ENCODE results near the gene TOMM70. TPM values are rescaled to one million over a fixed set of nuclear protein-coding genes. Genes with fewer than 3 reads are reported as not detected.

TOMM70 gene
- polyA plus RNA-seq, 1 donor (not counting 4 experiments of a cell fraction or from before 2014, with no cell fraction given) = 40.8 TPM

GRCh38 chr3:100333970-100334487 is 66.9 kb downstream of the TOMM70 start:
- H3K4me2 ChIP-seq (ENCODE audit: control insufficient read depth, extremely low read depth, insufficient read depth, low read depth, low read length) = peak overlapping the region; percentile 98
- H3K4me1 ChIP-seq (ENCODE audit: control insufficient read depth, extremely low read depth, insufficient read depth, low read length) = peaks cover 13% of the 10 kb centered on the region
- TF ChIP-seq CTCF (optimal IDR thresholded peaks at IDR 0.05 in 1 of 3, IDR thresholded peaks at IDR 0.05 in 1 of 3, conservative IDR thresholded peaks at IDR 0.05 in 1 of 3; ENCODE audit: extremely low read depth in 1 of 3, insufficient read depth in 2 of 3, low read length in 3 of 3) (no peak), EZH2 (IDR thresholded peaks at IDR 0.05; ENCODE audit: low read length) (no peak)
- FAIRE-seq (peak; percentile 20), DNase-seq (ENCODE audit: low read depth, low spot score) (no peak)
- peaks cover 0 to 8% of the 10 kb centered on the region in 2 experiments for H3K36me3 ChIP-seq (ENCODE audit: control insufficient read depth in 2 of 2, extremely low read depth in 1 of 2, insufficient read depth in 2 of 2, low read length in 2 of 2)
- H3K27me3 ChIP-seq (ENCODE audit: control insufficient read depth, extremely low read depth, insufficient read depth, low read length) = no peaks in the 10 kb centered on the region
- H3K27ac ChIP-seq (ENCODE audit: control insufficient read depth, insufficient read depth, low read length) = peak overlapping the region; percentile 77
- peaks cover 23% of the 10 kb centered on the region for H3K79me2 ChIP-seq (ENCODE audit: control insufficient read depth, insufficient read depth, low read length)
- no peaks in the 10 kb centered on the region for H3K9me3 ChIP-seq (ENCODE audit: control insufficient read depth, low read depth, low read length)
- no peaks in the 10 kb centered on the region for H4K20me1 ChIP-seq (ENCODE audit: control insufficient read depth, extremely low read depth, insufficient read depth, low read length)
- H3K4me3 ChIP-seq (ENCODE audit: control insufficient read depth in 2 of 3, extremely low read depth in 1 of 3, insufficient read depth in 2 of 3, low read depth in 1 of 3, low read length in 3 of 3) = peak overlapping the region; percentile 70 to 93 (median 89)
- dilution Hi-C loops (cut with MboI; ENCODE audit: extremely low pct_ligation_motif_present, low sequenced_read_pairs) = no loop called here
- no peaks in the 10 kb centered on the region for H3K9me1 ChIP-seq (ENCODE audit: control insufficient read depth, extremely low read depth, insufficient read depth, low read length)
- H2AFZ ChIP-seq (ENCODE audit: control insufficient read depth, low read length) = peak overlapping the region; percentile 100
- H3K9ac ChIP-seq (ENCODE audit: control insufficient read depth, extremely low read depth, insufficient read depth, low read length) = peak overlapping the region; percentile 91

DNA sequence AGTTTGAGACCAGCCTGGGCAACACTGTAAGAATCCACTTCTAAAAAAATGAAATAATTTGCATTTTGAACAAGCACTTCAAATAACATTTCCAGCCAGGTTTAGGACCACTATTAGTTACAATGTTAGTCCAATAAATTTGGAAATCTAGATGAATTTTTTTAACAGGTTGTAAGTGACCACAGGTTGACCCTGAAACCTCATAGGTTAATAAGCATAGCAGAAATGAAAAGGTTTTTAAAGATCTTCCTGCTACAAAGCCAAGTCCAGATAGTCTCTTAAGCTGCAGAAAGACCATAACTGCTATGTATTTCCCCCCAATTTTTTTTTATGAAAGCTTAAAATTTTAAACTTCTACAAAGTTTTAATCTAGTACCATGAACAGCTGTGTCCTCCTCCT is 67.8 kb downstream of the TOMM70 start:
- no peaks in the 10 kb centered on the region for H4K20me1 ChIP-seq (ENCODE audit: control insufficient read depth, extremely low read depth, insufficient read depth, low read length)
- H2AFZ ChIP-seq (ENCODE audit: control insufficient read depth, low read length) = no peak overlapping the region
- H3K9ac ChIP-seq (ENCODE audit: control insufficient read depth, extremely low read depth, insufficient read depth, low read length) = no peak overlapping the region
- no peaks in the 10 kb centered on the region for H3K36me3 ChIP-seq (ENCODE audit: control insufficient read depth in 2 of 2, extremely low read depth in 1 of 2, insufficient read depth in 2 of 2, low read length in 2 of 2)
- H3K27me3 ChIP-seq (ENCODE audit: control insufficient read depth, extremely low read depth, insufficient read depth, low read length) = no peaks in the 10 kb centered on the region
- no peak overlapping the region for H3K4me2 ChIP-seq (ENCODE audit: control insufficient read depth, extremely low read depth, insufficient read depth, low read depth, low read length)
- H3K9me1 ChIP-seq (ENCODE audit: control insufficient read depth, extremely low read depth, insufficient read depth, low read length) = no peaks in the 10 kb centered on the region
- H3K9me3 ChIP-seq (ENCODE audit: control insufficient read depth, low read depth, low read length) = no peaks in the 10 kb centered on the region
- H3K27ac ChIP-seq (ENCODE audit: control insufficient read depth, insufficient read depth, low read length) = no peak overlapping the region
- FAIRE-seq (no peak), DNase-seq (ENCODE audit: low read depth, low spot score) (no peak)
- dilution Hi-C loops (cut with MboI; ENCODE audit: extremely low pct_ligation_motif_present, low sequenced_read_pairs) = no loop called here
- peaks cover 17% of the 10 kb centered on the region for H3K79me2 ChIP-seq (ENCODE audit: control insufficient read depth, insufficient read depth, low read length)
- no peak overlapping the region for H3K4me3 ChIP-seq (ENCODE audit: control insufficient read depth in 2 of 3, extremely low read depth in 1 of 3, insufficient read depth in 2 of 3, low read depth in 1 of 3, low read length in 3 of 3)
- H3K4me1 ChIP-seq (ENCODE audit: control insufficient read depth, extremely low read depth, insufficient read depth, low read length) = peaks cover 13% of the 10 kb centered on the region
- TF ChIP-seq CTCF (optimal IDR thresholded peaks at IDR 0.05 in 1 of 3, IDR thresholded peaks at IDR 0.05 in 1 of 3, conservative IDR thresholded peaks at IDR 0.05 in 1 of 3; ENCODE audit: extremely low read depth in 1 of 3, insufficient read depth in 2 of 3, low read length in 3 of 3) (no peak), EZH2 (IDR thresholded peaks at IDR 0.05; ENCODE audit: low read length) (no peak)
